ENCODE data around the gene TIMM13.

The TIMM13 gene

DNA sequence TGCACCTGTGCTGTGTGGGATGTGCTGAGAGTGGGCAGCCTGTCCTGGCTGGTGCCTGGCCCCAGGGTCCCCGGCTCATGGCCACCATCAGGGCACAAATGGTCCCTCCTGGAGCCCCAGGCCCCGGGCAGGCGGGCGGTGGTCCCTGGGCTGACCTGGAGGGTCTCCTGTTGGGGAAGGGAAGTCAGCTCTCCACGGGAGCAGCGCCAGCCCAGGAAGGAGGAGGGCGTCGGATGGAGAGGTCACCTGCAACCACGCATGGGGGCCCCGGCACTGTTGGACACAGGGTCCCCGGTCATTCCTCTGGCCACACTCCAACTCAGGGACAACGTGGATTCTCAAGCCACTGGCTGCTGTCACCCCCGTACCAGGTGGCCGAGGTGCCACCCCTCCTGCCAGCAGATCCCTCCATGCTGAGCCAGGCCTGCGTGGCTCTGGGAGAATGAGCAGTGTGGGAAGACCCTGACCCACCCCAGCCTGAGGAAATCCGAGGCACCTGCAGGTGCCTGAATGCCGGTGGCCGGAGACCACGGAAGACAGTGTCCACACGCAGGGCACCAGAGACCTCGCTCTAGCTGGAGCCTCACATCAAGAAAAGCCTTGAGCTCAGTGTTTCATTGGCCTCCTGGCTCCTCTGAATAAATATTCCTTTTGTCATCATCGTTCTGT is 15.9 kb upstream of the TIMM13 start:
- H3K9me3 Mint-ChIP-seq = no peaks in the 10 kb centered on the region

GRCh38 chr19:2441096-2441752 is 13.8 kb upstream of the TIMM13 start:
- Mint-ChIP-seq H3K27ac (no peak overlapping the region), H3K4me3 (no peak overlapping the region), H3K4me1 (ENCODE audit: low read depth) (peaks cover under 1% of the 10 kb centered on the region), H3K27me3 (no peaks in the 10 kb centered on the region), H3K36me3 (ENCODE audit: low read depth) (peaks cover 19% of the 10 kb centered on the region), H3K9me3 (no peaks in the 10 kb centered on the region)

More for the DNA sequence above, 15.9 kb upstream of the TIMM13 start:
- H3K27ac Mint-ChIP-seq = no peak overlapping the region
- peaks cover 23% of the 10 kb centered on the region for H3K36me3 Mint-ChIP-seq (ENCODE audit: low read depth)
- no peak overlapping the region for H3K4me3 Mint-ChIP-seq
- no peaks in the 10 kb centered on the region for H3K27me3 Mint-ChIP-seq
- H3K4me1 Mint-ChIP-seq (ENCODE audit: low read depth) = peaks cover 17% of the 10 kb centered on the region

- Mint-ChIP-seq H3K9me3 (no peaks in the 10 kb centered on the region), H3K4me3 (no peak overlapping the region), H3K27me3 (no peaks in the 10 kb centered on the region), H3K4me1 (ENCODE audit: low read depth) (no peaks in the 10 kb centered on the region), H3K27ac (no peak overlapping the region), H3K36me3 (ENCODE audit: low read depth) (peaks cover 21% of the 10 kb centered on the region)
These were observed 13.1 kb upstream of the TIMM13 start for GRCh38 chr19:2440515-2440914.

DNA sequence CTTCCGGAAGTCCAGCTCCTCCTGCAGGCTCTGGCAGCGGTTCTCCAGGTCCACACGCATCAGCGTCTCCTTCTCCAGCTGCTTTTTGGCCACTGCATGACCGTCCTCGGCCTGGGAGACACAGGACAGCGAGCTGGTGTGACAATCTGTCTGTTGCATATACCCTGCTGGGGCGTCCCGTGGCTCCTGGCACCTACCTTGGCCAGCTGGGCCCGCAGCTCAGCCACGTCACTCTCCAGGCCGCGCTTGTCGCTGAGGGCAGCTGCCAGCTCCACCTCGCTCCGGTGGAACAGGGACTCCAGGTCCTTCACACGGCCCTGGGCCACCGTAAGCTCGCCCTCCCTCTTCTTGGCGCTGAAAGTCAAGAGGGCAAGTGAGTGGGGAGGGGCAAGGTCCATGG is 10.8 kb upstream of the TIMM13 start:
- no peaks in the 10 kb centered on the region for H3K27me3 Mint-ChIP-seq
- H3K9me3 Mint-ChIP-seq = no peaks in the 10 kb centered on the region
- no peaks in the 10 kb centered on the region for H3K4me1 Mint-ChIP-seq (ENCODE audit: low read depth)
- H3K4me3 Mint-ChIP-seq = no peak overlapping the region
- H3K27ac Mint-ChIP-seq = no peak overlapping the region
- H3K36me3 Mint-ChIP-seq (ENCODE audit: low read depth) = peaks cover 22% of the 10 kb centered on the region

DNA sequence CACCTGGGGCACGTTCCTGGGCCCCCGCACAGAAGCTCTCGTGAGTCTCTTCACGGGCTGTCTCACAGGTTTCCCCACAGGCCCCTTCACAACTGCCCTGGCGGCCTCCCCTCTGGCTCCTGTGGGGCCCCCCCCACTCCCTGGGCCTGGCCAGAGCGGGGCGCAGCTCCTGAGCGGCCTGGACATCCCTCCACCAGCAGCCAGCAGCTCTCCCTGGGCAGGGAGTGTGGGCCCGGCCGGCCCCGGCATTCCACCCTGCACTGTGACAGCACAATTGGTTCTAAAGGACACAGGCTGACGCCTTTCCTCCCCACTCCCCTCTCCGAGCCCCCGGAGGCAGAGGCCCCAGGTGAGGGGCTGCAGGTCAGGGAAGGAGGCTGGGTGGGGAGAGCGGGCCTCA is 9.5 kb upstream of the TIMM13 start:
- H3K9me3 Mint-ChIP-seq = no peaks in the 10 kb centered on the region
- no peaks in the 10 kb centered on the region for H3K27me3 Mint-ChIP-seq
- H3K36me3 Mint-ChIP-seq (ENCODE audit: low read depth) = peaks cover 22% of the 10 kb centered on the region
- no peak overlapping the region for H3K4me3 Mint-ChIP-seq
- no peaks in the 10 kb centered on the region for H3K4me1 Mint-ChIP-seq (ENCODE audit: low read depth)
- H3K27ac Mint-ChIP-seq = no peak overlapping the region

DNA sequence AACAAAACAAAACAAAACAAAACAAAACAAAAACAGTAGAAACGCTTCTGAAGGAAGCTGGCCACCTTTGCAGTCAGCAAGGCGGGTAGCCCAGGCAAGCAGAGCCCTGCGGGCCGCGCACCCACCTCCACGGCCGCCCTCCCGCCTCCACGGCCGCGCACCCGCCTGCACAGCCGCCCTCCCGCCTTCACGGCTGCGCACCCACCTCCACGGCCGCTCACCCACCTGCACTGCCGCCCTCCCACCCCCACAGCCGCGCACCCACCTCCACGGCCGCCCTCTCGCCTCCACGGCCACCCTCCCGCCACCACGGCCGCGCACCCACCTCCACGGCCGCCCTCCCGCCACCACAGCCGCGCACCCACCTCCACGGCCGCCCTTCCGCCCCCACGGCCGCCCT is 9.0 kb upstream of the TIMM13 start:
- H3K9me3 Mint-ChIP-seq = no peaks in the 10 kb centered on the region
- no peak overlapping the region for H3K27ac Mint-ChIP-seq
- H3K4me1 Mint-ChIP-seq (ENCODE audit: low read depth) = no peaks in the 10 kb centered on the region
- H3K36me3 Mint-ChIP-seq (ENCODE audit: low read depth) = peaks cover 21% of the 10 kb centered on the region
- H3K27me3 Mint-ChIP-seq = no peaks in the 10 kb centered on the region
- no peak overlapping the region for H3K4me3 Mint-ChIP-seq

DNA sequence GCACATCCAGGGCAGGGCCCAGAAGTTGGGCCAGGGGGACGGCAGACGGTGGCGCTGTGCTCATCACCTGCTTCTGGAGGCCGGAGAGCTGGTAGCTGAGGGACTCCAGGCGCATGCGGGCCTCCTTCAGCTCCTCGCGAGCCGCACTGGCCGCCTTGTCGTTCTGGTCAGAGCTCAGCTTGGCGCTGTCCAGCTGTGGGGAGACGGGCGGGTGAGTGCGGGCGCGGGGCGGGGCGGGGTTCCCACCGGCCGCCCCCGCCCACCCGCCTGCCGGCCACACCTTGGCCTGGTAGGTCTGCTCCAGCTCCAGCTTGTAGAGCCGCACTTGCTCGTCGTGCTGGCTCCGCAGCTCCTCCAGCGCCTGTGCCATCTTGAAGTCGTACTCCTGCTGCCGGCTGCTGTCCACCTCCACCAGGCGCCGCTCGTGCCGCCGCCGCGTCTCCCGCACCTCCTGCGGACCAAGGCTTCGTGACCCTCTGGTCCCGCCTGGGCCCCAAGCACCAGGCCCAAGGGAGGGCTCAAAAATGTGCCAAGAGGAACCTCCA is 7.4 kb upstream of the TIMM13 start:
- no peak overlapping the region for H3K4me3 Mint-ChIP-seq
- no peaks in the 10 kb centered on the region for H3K9me3 Mint-ChIP-seq
- H3K27ac Mint-ChIP-seq = no peak overlapping the region
- no peaks in the 10 kb centered on the region for H3K4me1 Mint-ChIP-seq (ENCODE audit: low read depth)
- no peaks in the 10 kb centered on the region for H3K27me3 Mint-ChIP-seq
- peaks cover 26% of the 10 kb centered on the region for H3K36me3 Mint-ChIP-seq (ENCODE audit: low read depth)

DNA sequence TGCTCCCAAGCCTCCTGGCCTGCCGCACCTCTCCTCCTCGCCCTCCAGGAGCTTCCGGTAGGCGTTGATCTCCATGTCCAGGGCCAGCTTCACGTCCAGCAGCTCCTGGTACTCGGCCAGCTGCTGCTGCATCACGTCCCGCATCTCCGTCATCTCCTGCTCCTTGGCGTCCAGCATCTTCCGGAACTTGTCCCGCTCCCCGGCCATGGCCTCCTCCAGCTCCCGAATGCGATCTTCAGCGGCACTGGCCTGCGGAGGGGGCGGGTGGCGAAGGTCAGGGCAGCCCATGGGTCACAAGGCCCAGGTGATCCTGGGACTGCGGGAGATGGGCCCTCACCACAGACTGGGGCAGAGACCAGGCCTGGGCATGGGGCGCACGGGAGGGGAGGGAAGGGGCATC is 6.9 kb upstream of the TIMM13 start:
- no peaks in the 10 kb centered on the region for H3K27me3 Mint-ChIP-seq
- H3K4me1 Mint-ChIP-seq (ENCODE audit: low read depth) = no peaks in the 10 kb centered on the region
- H3K4me3 Mint-ChIP-seq = no peak overlapping the region
- H3K36me3 Mint-ChIP-seq (ENCODE audit: low read depth) = peaks cover 29% of the 10 kb centered on the region
- H3K27ac Mint-ChIP-seq = peak overlapping the region; percentile 36
- H3K9me3 Mint-ChIP-seq = no peaks in the 10 kb centered on the region

GRCh38 chr19:2433854-2434253 is 6.5 kb upstream of the TIMM13 start:
- H3K36me3 Mint-ChIP-seq (ENCODE audit: low read depth) = peaks cover 29% of the 10 kb centered on the region
- no peaks in the 10 kb centered on the region for H3K9me3 Mint-ChIP-seq
- H3K27ac Mint-ChIP-seq = no peak overlapping the region
- H3K4me1 Mint-ChIP-seq (ENCODE audit: low read depth) = no peaks in the 10 kb centered on the region
- H3K27me3 Mint-ChIP-seq = no peaks in the 10 kb centered on the region
- no peak overlapping the region for H3K4me3 Mint-ChIP-seq

- H3K4me3 Mint-ChIP-seq = no peak overlapping the region
- H3K36me3 Mint-ChIP-seq (ENCODE audit: low read depth) = peaks cover 32% of the 10 kb centered on the region
- peaks cover 8% of the 10 kb centered on the region for H3K4me1 Mint-ChIP-seq (ENCODE audit: low read depth)
- H3K9me3 Mint-ChIP-seq = no peaks in the 10 kb centered on the region
- no peaks in the 10 kb centered on the region for H3K27me3 Mint-ChIP-seq
- no peak overlapping the region for H3K27ac Mint-ChIP-seq
These were observed 4.9 kb upstream of the TIMM13 start for GRCh38 chr19:2432131-2432848.

GRCh38 chr19:2431318-2432055 is 4.1 kb upstream of the TIMM13 start:
- Mint-ChIP-seq H3K36me3 (ENCODE audit: low read depth) (peaks cover 34% of the 10 kb centered on the region), H3K27me3 (no peaks in the 10 kb centered on the region), H3K4me1 (ENCODE audit: low read depth) (peaks cover 9% of the 10 kb centered on the region), H3K9me3 (no peaks in the 10 kb centered on the region), H3K27ac (no peak overlapping the region), H3K4me3 (peak overlapping the region; percentile 30)

- Mint-ChIP-seq H3K4me1 (ENCODE audit: low read depth) (peaks cover 16% of the 10 kb centered on the region), H3K36me3 (ENCODE audit: low read depth) (peaks cover 30% of the 10 kb centered on the region), H3K4me3 (no peak overlapping the region), H3K9me3 (no peaks in the 10 kb centered on the region), H3K27me3 (no peaks in the 10 kb centered on the region), H3K27ac (no peak overlapping the region)
These were observed 2.6 kb upstream of the TIMM13 start for GRCh38 chr19:2429917-2430535.

GRCh38 chr19:2428756-2429711 is 1.6 kb upstream of the TIMM13 start:
- Mint-ChIP-seq H3K9me3 (no peaks in the 10 kb centered on the region), H3K36me3 (ENCODE audit: low read depth) (peaks cover 25% of the 10 kb centered on the region), H3K4me1 (ENCODE audit: low read depth) (peaks cover 16% of the 10 kb centered on the region), H3K27ac (no peak overlapping the region), H3K27me3 (no peaks in the 10 kb centered on the region), H3K4me3 (no peak overlapping the region)

Measured in stimulated activated naive CD8-positive, alpha-beta T cell treated with anti-CD3 and anti-CD28 coated beads, Interleukin-15, Interleukin-2, amounts not matched to agents 100 ng/mL and 50 ng/mL, for 24 hours (primary cell).